Lung (tissue), 16 donors: ENCODE measurements around the gene CATSPER2. TPM values are rescaled to one million over a fixed set of nuclear protein-coding genes. Genes with fewer than 3 reads are reported as not detected.
"Not testable (repeated sequence)": the region's sequence is repeated elsewhere in the genome, so short reads cannot be mapped to it uniquely, and the experiment has no call there.

Experiments
- ATAC-seq: fragments of 200-7000 bp; cut with Tn5 transposase; one replicate; pipeline ENCODE4 v1.9.1; 2020; ENCODE audit warnings: moderate number of reproducible peaks; ENCODE audit not compliant: insufficient read depth, low FRiP score
- DNase-seq, 3 donors: peaks; one replicate each; pipeline ENCODE4 v3.0.0-alpha.2; 2013 to 2017
- H3K27ac ChIP-seq, 2 donors: one replicate each; pipeline ENCODE4 v1.5.1; 2013; ENCODE audit warnings: mild to moderate bottlenecking in 2 of 2, moderate library complexity in 2 of 2, control low read depth in 1 of 2, inconsistent platforms in 1 of 2, low read depth in 1 of 2, low read length in 1 of 2
- H3K27me3 ChIP-seq, 3 donors: one replicate each; pipeline ENCODE4 v1.5.1; 2013; ENCODE audit warnings: low read length in 2 of 3; ENCODE audit not compliant: control insufficient read depth in 3 of 3, insufficient read depth in 3 of 3
- H3K36me3 ChIP-seq, 4 donors: one replicate each; pipeline ENCODE4 v1.5.1; 2013; ENCODE audit warnings: low read length in 4 of 4, mild to moderate bottlenecking in 1 of 4, moderate library complexity in 1 of 4; ENCODE audit not compliant: control insufficient read depth in 4 of 4, insufficient read depth in 4 of 4
- H3K4me1 ChIP-seq, 5 donors: one replicate each; pipeline ENCODE4 v1.5.1; 2013; ENCODE audit warnings: low read length in 5 of 5, mild to moderate bottlenecking in 2 of 5, moderate library complexity in 1 of 5; ENCODE audit not compliant: control insufficient read depth in 5 of 5, insufficient read depth in 5 of 5
- H3K4me3 ChIP-seq: one replicate; pipeline ENCODE4 v1.5.1; 2013; ENCODE audit warnings: mild to moderate bottlenecking, control low read depth, moderate library complexity
- H3K9ac ChIP-seq, 2 donors: one replicate each; pipeline ENCODE4 v1.5.1; 2013; ENCODE audit warnings: low read length in 2 of 2, control low read depth in 1 of 2; ENCODE audit not compliant: insufficient read depth in 1 of 2
- H3K9me3 ChIP-seq, 4 donors: one replicate each; pipeline ENCODE4 v1.5.1; 2013; ENCODE audit warnings: low read length in 3 of 4, mild to moderate bottlenecking in 1 of 4, moderate library complexity in 1 of 4; ENCODE audit not compliant: control insufficient read depth in 4 of 4, insufficient read depth in 3 of 4
- WGBS, 2 donors: extraction: QIAGEN DNeasy Blood & Tissue Kit; methylation state at CpG; one replicate each; pipeline ENCODE4 v1.1.7; 2013; 5-methylcytosine and 5-hydroxymethylcytosine counted together
- long read RNA-seq, 5 donors: transcript quantifications; one replicate each; lab custom pipeline, GENCODE V29; 2026
- polyA plus RNA-seq, 2 donors: library from polyadenylated mRNA; stranded (reverse); fragments of 200-250 nt; gene quantifications; one replicate each; pipeline ENCODE4 v1.2.1, GENCODE V29; 2013
- total RNA-seq, 2 donors: library from RNA; depleted of rRNA in 1 of 2; stranded (reverse); fragments of >200 nt in 1 of 2; gene quantifications; one replicate each; pipeline ENCODE4 v1.2.1, GENCODE V29; 2014 to 2021
- TF ChIP-seq, protein P1 (sequence below): IDR thresholded peaks from 2 replicates; pipeline ENCODE4 v1.5.1; 2012; ENCODE audit warnings: mild to moderate bottlenecking; ENCODE audit errors: control extremely low read depth, extremely low read depth
- donor health status: control.
- donor health status: control.
- donor health status: Bipolar disorder and iron deficiency.
- donor health status: healthy.
- donor health status: DM: yes; HTN: yes; CAD: no.

The CATSPER2 gene
- total RNA-seq = 1 to 10 TPM; 1.8 to 5.6 TPM
- polyA plus RNA-seq = 1 to 10 TPM; 2.9 to 4.2 TPM
- long read RNA-seq, donor 1 = 0 reads
- long read RNA-seq, donor 2 = 0 reads
- long read RNA-seq, donor 3 = 0 reads
- long read RNA-seq, donor 4 = 0 reads
- long read RNA-seq, donor 5 = 0 reads

DNA sequence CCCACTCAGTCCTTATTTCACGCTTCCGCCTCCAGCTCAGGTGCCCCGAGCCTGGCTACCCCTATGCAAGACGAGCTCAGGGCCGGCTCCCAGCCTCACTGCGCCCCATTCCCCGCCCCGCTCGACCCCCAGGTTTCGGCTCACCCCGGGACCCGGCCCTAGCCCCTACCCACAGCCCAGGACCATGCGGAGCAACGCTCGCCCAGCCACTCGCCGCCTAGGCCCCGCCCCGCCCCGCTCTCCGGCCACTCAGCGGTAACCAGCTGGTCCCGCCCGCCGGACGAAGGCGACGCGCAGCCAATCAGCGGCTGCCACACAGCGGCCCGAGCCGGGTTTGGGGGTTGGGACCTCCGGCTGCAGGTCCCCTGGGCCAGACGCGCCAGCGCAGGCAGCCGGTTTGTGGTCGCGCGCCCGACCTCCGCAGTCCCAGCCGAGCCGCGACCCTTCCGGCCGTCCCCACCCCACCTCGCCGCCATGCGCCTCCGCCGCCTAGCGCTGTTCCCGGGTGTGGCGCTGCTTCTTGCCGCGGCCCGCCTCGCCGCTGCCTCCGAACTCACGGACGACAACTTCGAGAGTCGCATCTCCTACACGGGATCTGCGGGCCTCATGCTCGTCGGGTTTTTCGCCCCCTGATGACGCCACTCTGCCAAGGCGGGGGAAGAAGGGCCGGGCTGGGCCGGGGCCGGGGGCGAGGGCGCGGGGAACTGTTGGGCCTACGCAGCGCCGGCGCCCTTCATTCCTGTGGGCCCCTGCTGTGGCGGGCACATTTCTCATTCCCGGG is at the start of gene CATSPER2:
Gene CATSPER2, minus strand, starts transcription at position 196 of the 781 bp plus-strand sequence. CDS start 783 bp downstream, outside the sequence.
- no peak within 1 kb of the TSS for H3K4me3 ChIP-seq
- DNase-seq = no peak
- H3K4me1 ChIP-seq = no peaks in the 10 kb centered on the region
- no peak for ATAC-seq
- WGBS, 2 donors = 90% methylated on average over 76 to 85 of the region's 85 CpGs
- H3K27me3 ChIP-seq = no peaks in the 10 kb centered on the region
- peaks cover 0 to 9% (median 0%) of the 10 kb centered on the region in 4 donors for H3K36me3 ChIP-seq
- no peak within 1 kb of the TSS for H3K27ac ChIP-seq
- no peaks in the 10 kb centered on the region for H3K9me3 ChIP-seq
- TF ChIP-seq, protein P1, sequence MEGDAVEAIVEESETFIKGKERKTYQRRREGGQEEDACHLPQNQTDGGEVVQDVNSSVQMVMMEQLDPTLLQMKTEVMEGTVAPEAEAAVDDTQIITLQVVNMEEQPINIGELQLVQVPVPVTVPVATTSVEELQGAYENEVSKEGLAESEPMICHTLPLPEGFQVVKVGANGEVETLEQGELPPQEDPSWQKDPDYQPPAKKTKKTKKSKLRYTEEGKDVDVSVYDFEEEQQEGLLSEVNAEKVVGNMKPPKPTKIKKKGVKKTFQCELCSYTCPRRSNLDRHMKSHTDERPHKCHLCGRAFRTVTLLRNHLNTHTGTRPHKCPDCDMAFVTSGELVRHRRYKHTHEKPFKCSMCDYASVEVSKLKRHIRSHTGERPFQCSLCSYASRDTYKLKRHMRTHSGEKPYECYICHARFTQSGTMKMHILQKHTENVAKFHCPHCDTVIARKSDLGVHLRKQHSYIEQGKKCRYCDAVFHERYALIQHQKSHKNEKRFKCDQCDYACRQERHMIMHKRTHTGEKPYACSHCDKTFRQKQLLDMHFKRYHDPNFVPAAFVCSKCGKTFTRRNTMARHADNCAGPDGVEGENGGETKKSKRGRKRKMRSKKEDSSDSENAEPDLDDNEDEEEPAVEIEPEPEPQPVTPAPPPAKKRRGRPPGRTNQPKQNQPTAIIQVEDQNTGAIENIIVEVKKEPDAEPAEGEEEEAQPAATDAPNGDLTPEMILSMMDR = no peak
- no peak within 1 kb of the TSS for H3K9ac ChIP-seq

GRCh38 chr15:43693148-43694022 is 44.7 kb upstream of the CATSPER2 start, which contains the start of gene CKMT1A:
Gene CKMT1A, plus strand, starts transcription at chr15:43693859. Its CDS starts 192 bp downstream, at chr15:43694051.
- peak; percentile 58 for ATAC-seq
- WGBS, 2 donors = no CpG with 5 or more reads among the region's 43 CpGs
- H3K4me3 ChIP-seq = not testable (repeated sequence)

GRCh38 chr15:43692679-43693078 is 44.0 kb upstream of the CATSPER2 start:
- H3K27ac ChIP-seq, DNase-seq, H3K9me3 ChIP-seq, H3K4me1 ChIP-seq, H3K36me3 ChIP-seq, ATAC-seq, H3K27me3 ChIP-seq, H3K4me3 ChIP-seq, H3K9ac ChIP-seq: not testable (repeated sequence)
- WGBS, 2 donors = 25 to 42% methylated on average over 2 to 3 of the region's 7 CpGs

More at GRCh38 chr15:43693148-43694022, 44.7 kb upstream of the CATSPER2 start, which contains the start of gene CKMT1A:
- H3K9ac ChIP-seq, H3K27ac ChIP-seq, H3K4me1 ChIP-seq, DNase-seq, H3K27me3 ChIP-seq, H3K9me3 ChIP-seq, H3K36me3 ChIP-seq: not testable (repeated sequence)

GRCh38 chr15:43689604-43690301 is 41.1 kb upstream of the CATSPER2 start:
- peak; percentile 97 for ATAC-seq
- H3K4me3 ChIP-seq, H3K36me3 ChIP-seq, H3K4me1 ChIP-seq, H3K27ac ChIP-seq, H3K9ac ChIP-seq, H3K27me3 ChIP-seq, DNase-seq, H3K9me3 ChIP-seq: not testable (repeated sequence)
- WGBS, 2 donors = no CpG with 5 or more reads among the region's 54 CpGs

GRCh38 chr15:43674175-43674574 is 25.5 kb upstream of the CATSPER2 start:
- H3K4me3 ChIP-seq, H3K27me3 ChIP-seq, DNase-seq, H3K36me3 ChIP-seq, H3K27ac ChIP-seq, ATAC-seq, H3K9me3 ChIP-seq, H3K4me1 ChIP-seq, H3K9ac ChIP-seq: not testable (repeated sequence)
- WGBS, 2 donors = no CpG with 5 or more reads among the region's 1 CpG

- not testable (repeated sequence) for H3K9ac ChIP-seq, H3K4me1 ChIP-seq, H3K9me3 ChIP-seq, H3K27ac ChIP-seq, ATAC-seq, DNase-seq, H3K27me3 ChIP-seq, H3K36me3 ChIP-seq, H3K4me3 ChIP-seq
- no CpG with 5 or more reads among the region's 1 CpG for WGBS, 2 donors
Observed at GRCh38 chr15:43666177-43666576, 17.5 kb upstream of the CATSPER2 start.
